HEK293 (cell line): ENCODE results near the gene GRK5.

ENCODE experiments used
- CTCF ChIP-seq: fragments of 450-650 bp; formaldehyde crosslinking; IDR thresholded peaks from 2 replicates; pipeline ENCODE4 v1.5.1; 2016; ENCODE audit warnings: missing biosample characterization, missing genetic modification characterization
- KLF16 ChIP-seq: fragments of 450-650 bp; formaldehyde crosslinking; IDR thresholded peaks from 2 replicates; pipeline ENCODE4 v1.5.1; 2017; ENCODE audit warnings: missing biosample characterization, missing genetic modification characterization
- REST ChIP-seq: fragments of 450-650 bp; formaldehyde crosslinking; IDR thresholded peaks from 2 replicates; pipeline ENCODE4 v1.5.1; 2016; ENCODE audit warnings: missing biosample characterization, missing genetic modification characterization
- ZBTB49 ChIP-seq: fragments of 450-650 bp; formaldehyde crosslinking; IDR thresholded peaks from 2 replicates; pipeline ENCODE4 v1.5.1; 2016; ENCODE audit warnings: missing biosample characterization, missing genetic modification characterization, low read depth
- ZBTB6 ChIP-seq: fragments of 450-650 bp; formaldehyde crosslinking; IDR thresholded peaks from 2 replicates; pipeline ENCODE4 v1.5.1; 2017; ENCODE audit warnings: missing biosample characterization, missing genetic modification characterization
- ZNF202 ChIP-seq: fragments of 450-650 bp; formaldehyde crosslinking; IDR thresholded peaks from 2 replicates; pipeline ENCODE4 v1.5.1; 2016; ENCODE audit warnings: missing biosample characterization, missing genetic modification characterization, borderline replicate concordance
- ZNF335 ChIP-seq: fragments of 450-650 bp; formaldehyde crosslinking; conservative IDR thresholded peaks from 2 replicates; pipeline ENCODE4 v1.5.1; 2016; ENCODE audit warnings: missing biosample characterization, missing genetic modification characterization
- ZNF776 ChIP-seq: fragments of 450-650 bp; formaldehyde crosslinking; IDR thresholded peaks from 2 replicates; pipeline ENCODE4 v1.5.0; 2017; ENCODE audit warnings: missing biosample characterization, missing genetic modification characterization, borderline replicate concordance
- ZSCAN5A ChIP-seq: fragments of 450-650 bp; formaldehyde crosslinking; IDR thresholded peaks from 2 replicates; pipeline ENCODE4 v1.5.1; 2016; ENCODE audit warnings: missing biosample characterization, missing genetic modification characterization

GRCh38 chr10:119497243-119497642, 289.9 kb downstream of the GRK5 start:
- TF ChIP-seq ZNF202 (tag by site-specific recombination) (no peak), ZSCAN5A (tag by site-specific recombination) (no peak), CTCF (tag by site-specific recombination) (no peak), ZBTB49 (tag by site-specific recombination) (no peak), ZNF776 (tag by site-specific recombination) (no peak), KLF16 (tag by site-specific recombination) (no peak), REST (tag by site-specific recombination) (no peak), ZBTB6 (no peak), ZNF335 (no peak)
